Kidney (tissue), 14 donors: ENCODE data around the gene JAK3. TPM values are rescaled to one million over a fixed set of nuclear protein-coding genes. Genes with fewer than 3 reads are reported as not detected.

Source experiments
- DNase-seq, 5 donors: peaks; one replicate each; pipeline ENCODE4 v3.0.0-alpha.2; 2013 to 2020
- FAIRE-seq: peaks from 2 replicates; lab custom pipeline; 2012; peaks lifted over from hg19 to GRCh38; lab: Jason Lieb, UNC
- H3K27ac ChIP-seq, 2 donors: one replicate each; pipeline ENCODE4 v1.7.0; 2013; ENCODE audit warnings: low read depth in 2 of 2, low read length in 2 of 2, inconsistent platforms in 1 of 2
- H3K27me3 ChIP-seq: one replicate; pipeline ENCODE4 v1.7.1; 2013; ENCODE audit warnings: low read length, inconsistent platforms; ENCODE audit not compliant: control insufficient read depth, insufficient read depth
- H3K36me3 ChIP-seq, 3 donors: one replicate each; pipeline versions ENCODE4 v1.7.0 to v1.7.1; 2013; ENCODE audit warnings: low read length in 3 of 3, control low read depth in 1 of 3, inconsistent platforms in 1 of 3; ENCODE audit not compliant: insufficient read depth in 3 of 3, control insufficient read depth in 2 of 3
- H3K4me1 ChIP-seq, 3 donors: one replicate each; pipeline versions ENCODE4 v1.7.0 to v1.7.1; 2013; ENCODE audit warnings: low read length in 3 of 3, inconsistent platforms in 1 of 3, low read depth in 1 of 3; ENCODE audit not compliant: control insufficient read depth in 2 of 3, insufficient read depth in 2 of 3
- H3K4me3 ChIP-seq, 3 donors: one replicate each; pipeline versions ENCODE4 v1.7.0 to v1.8.1; 2013; ENCODE audit warnings: low read length in 3 of 3, control low read depth in 1 of 3, inconsistent platforms in 1 of 3
- H3K9ac ChIP-seq, 3 donors: one replicate each; pipeline versions ENCODE4 v1.7.0 to v1.7.1; 2013; ENCODE audit warnings: low read length in 3 of 3, control low read depth in 1 of 3, inconsistent platforms in 1 of 3
- H3K9me3 ChIP-seq, 3 donors: one replicate each; pipeline versions ENCODE4 v1.7.0 to v1.7.1; 2013; ENCODE audit warnings: low read length in 3 of 3, control low read depth in 1 of 3, inconsistent platforms in 1 of 3; ENCODE audit not compliant: control insufficient read depth in 2 of 3, insufficient read depth in 1 of 3
- CTCF ChIP-seq: IDR thresholded peaks from 3 replicates; pipeline ENCODE4 v1.5.1; 2012; ENCODE audit warnings: mild to moderate bottlenecking, moderate library complexity, borderline replicate concordance; ENCODE audit not compliant: insufficient read depth; ENCODE audit errors: extremely low read depth
- intact Hi-C: fragments of 100-400 bp; cut with DNase I; formaldehyde crosslinking; loops from one replicate; pipeline ENCODE4 v1.11.1; 2022
- polyA plus RNA-seq: library from polyadenylated mRNA; stranded (reverse); fragments of 350-450 nt; fragmentation: Illumina TruSeq; extraction: RNeasy Lipid Tissue Mini Kit (QIAGEN cat#74804); gene quantifications from one replicate; pipeline ENCODE4 v1.2.3, GENCODE V29; 2014; ENCODE audit warnings: low read depth, low replicate concordance; ENCODE audit not compliant: insufficient read depth
- total RNA-seq: library from RNA; stranded (reverse); fragmentation: NEBNext Ultra II Directional; extraction: Animal tissue kit (Norgen Biotek cat#: 25700); gene quantifications from one replicate; pipeline ENCODE4 v1.2.1, GENCODE V29; 2021
- donor health status: control.
- donor health status: control.
- donor health status: control.
- donor health status: control.
- donor health status: control.
- donor health status: DM: yes; HTN: yes; CAD: no.
- donor health status: Normal renal cell carcinoma (clear cell type).

JAK3 gene
- total and polyA plus RNA-seq, 2 donors from 2014 or later: 3.5 to 30.8 TPM

- Histone ChIP-seq H3K9ac (peak within 1 kb of the TSS; percentile 85 to 98 (median 96)), H3K27ac (peak within 1 kb of the TSS; percentile 75 to 88), H3K4me3 (peak within 1 kb of the TSS; percentile 93 to 99 (median 98)), H3K36me3 (peaks cover 0 to 26% (median 13%) of the 10 kb centered on the region in 3 donors), H3K4me1 (peaks cover 0 to 18% (median 0%) of the 10 kb centered on the region in 3 donors), H3K9me3 (no peaks in the 10 kb centered on the region), H3K27me3 (no peaks in the 10 kb centered on the region)
- intact Hi-C loops: no loop called here
- peak; percentile 68 for TF ChIP-seq CTCF
- DNase-seq (peak; percentile 99 to 100 (median 99)), FAIRE-seq (peak; percentile 98)
Measured at GRCh38 chr19:17859533-17860330, 11.9 kb upstream of the JAK3 start, which contains the start of gene RPL18A. Gene RPL18A (plus strand): TSS chr19:17859910. CDS start chr19:17859957, 47 bp downstream.

DNA sequence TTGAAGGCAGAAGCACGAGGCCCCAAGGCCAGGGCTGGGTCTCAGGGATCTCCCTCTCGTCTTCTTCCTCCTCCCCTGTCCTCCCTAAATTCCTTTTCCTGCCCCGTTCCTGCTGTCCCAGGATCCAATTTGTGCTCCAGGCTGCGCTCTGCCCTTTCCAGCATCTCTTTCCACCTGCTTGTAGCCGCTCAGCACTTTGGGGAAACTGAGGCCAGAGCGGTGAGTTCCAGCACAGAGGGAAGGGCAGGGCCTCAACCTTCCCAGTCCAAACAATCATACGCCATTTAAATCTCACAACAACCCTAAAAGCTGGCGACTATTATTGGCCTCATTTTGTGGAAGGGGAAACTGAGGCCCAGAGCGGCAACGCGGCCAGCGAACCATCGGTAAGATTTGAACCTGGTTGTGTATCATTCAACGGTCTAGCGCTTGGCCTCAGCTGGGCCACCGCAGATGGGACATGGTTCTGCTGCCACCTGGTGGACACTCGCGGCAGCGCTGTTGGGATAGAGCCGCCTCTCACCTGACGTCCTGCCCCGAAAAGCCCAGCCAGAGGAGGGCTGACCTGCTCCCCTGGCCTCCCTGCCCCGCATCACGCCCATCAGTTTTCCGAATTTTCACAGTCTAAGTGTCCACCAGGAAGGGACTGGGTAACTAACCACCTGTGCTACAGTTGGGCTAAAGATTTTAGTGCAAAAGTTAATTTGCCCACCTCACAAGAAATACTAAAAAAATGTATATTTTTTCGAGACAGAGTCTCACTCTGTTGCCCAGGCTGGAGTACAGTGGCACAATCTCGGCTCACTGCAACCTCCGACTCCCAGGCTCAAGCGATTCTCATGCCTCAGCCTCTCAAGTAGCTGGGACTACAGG lies 7.7 kb upstream of the JAK3 start:
- H3K4me3 ChIP-seq: no peak overlapping the region
- no peaks in the 10 kb centered on the region for H3K9me3 ChIP-seq
- no peaks in the 10 kb centered on the region for H3K36me3 ChIP-seq
- DNase-seq (peak; percentile 85 to 94 (median 89)), FAIRE-seq (no peak)
- peak overlapping the region in 1 of 3 donors; percentile 26 for H3K9ac ChIP-seq
- intact Hi-C loops: no loop called here
- H3K27ac ChIP-seq: no peak overlapping the region
- no peaks in the 10 kb centered on the region for H3K27me3 ChIP-seq
- TF ChIP-seq CTCF: peak; percentile 99
- H3K4me1 ChIP-seq: peaks cover 0 to 7% (median 0%) of the 10 kb centered on the region in 3 donors

GRCh38 chr19:17854061-17854460 lies 6.3 kb upstream of the JAK3 start:
- H3K27me3 ChIP-seq: no peaks in the 10 kb centered on the region
- intact Hi-C loops: no loop called here
- H3K9ac ChIP-seq: no peak overlapping the region
- no peaks in the 10 kb centered on the region for H3K9me3 ChIP-seq
- DNase-seq (no peak), FAIRE-seq (no peak)
- no peaks in the 10 kb centered on the region for H3K36me3 ChIP-seq
- H3K4me1 ChIP-seq: peaks cover 0 to 3% (median 0%) of the 10 kb centered on the region in 3 donors
- no peak for TF ChIP-seq CTCF
- no peak overlapping the region for H3K27ac ChIP-seq
- no peak overlapping the region for H3K4me3 ChIP-seq
